TTC549 (cell line): ENCODE measurements around the gene SH3PXD2B.
"Not testable (repeated sequence)": the region's sequence is repeated elsewhere in the genome, so short reads cannot be mapped to it uniquely, and the experiment has no call there.

Experiments
- FAIRE-seq: peaks from 2 replicates; lab custom pipeline; 2012; peaks lifted over from hg19 to GRCh38; lab: Jason Lieb, UNC

Gene SH3PXD2B

GRCh38 chr5:172399826-172400225 is 54.5 kb downstream of the SH3PXD2B start:
- FAIRE-seq: no peak

DNA sequence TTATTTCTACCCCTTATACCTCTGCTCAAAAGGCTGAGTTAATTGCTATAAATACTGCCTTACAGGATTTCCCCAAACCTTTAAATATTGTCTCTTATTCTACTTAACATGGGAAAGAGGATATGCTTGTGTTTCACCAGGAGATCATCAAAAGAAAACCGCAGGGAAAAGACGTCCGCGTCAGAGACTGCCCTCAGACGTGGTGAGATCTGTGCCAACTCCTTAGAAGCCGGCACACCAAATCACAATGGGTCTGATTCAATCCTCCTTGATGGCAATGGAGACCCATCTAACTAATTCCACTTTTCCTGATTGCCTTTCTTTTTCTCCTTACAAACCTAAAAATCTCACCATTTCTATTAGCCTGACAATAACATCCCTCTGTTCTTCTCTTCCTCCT is 55.0 kb downstream of the SH3PXD2B start:
- FAIRE-seq: no peak

- FAIRE-seq: not testable (repeated sequence)
Measured at GRCh38 chr5:172398645-172399044, 55.7 kb downstream of the SH3PXD2B start.

DNA sequence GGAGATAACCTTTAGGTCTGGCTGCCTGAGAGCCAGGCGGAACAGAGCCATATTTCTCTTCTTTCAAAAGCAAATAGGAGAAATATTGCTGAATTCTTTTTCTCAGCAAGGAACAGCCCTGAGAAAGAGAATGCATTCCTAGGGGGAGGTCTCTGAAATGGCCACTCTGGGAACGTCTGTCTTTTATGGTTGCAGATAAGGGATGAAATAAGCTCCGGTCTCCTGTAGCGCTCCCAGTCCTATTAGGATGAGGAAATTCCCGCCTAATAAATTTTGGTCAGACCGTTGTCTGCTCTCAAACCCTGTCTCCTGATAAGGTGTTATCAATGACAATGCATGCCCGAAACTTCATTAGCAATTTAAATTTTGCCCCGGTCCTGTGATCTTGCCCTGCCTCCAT is 57.3 kb downstream of the SH3PXD2B start:
- not testable (repeated sequence) for FAIRE-seq

DNA sequence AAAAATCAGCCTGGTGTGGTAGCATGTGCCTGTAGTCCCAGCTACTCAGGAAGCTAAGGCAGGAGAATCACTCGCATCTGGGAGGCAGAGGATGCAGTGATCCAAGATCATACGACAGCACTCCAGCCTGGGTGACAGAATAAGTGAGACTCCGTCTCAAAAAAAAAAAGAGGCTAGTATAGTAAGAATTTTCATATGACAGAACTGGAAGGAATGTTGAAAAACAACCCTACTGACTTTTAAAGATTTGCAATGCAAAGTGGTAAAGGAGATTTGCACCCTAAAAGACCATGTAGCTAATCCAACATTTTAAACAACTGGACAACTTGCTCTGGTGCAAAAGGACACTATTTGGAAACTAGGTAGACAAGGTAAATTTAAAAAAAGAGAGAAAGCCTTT is 58.1 kb downstream of the SH3PXD2B start:
- FAIRE-seq: no peak

- FAIRE-seq: no peak
Measured at GRCh38 chr5:172395483-172395882, 58.8 kb downstream of the SH3PXD2B start.

DNA sequence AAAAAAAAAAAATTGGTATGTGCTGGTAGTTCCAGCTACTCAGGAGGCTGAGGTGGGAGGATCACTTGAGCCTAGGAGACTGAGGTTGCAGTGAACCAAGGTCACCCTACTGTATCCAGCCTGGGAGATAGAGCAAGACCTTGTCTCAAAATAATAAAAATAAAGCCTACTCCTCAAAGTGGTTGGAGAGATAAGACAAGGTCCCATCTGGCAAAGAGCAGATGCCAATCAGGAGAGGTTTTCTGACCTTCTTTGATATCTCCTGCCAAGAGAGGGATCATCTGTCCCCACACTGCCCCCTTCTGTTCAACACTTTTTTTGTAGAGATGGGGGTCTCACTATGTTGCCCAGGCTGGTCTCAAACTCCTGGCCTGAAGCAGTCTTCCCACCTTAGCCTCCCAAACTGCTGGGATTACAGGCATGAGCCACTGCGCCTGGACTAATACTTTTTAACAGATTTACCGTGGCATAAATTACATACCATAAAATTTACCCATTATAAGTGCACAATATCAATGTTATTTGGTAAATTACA is 64.7 kb downstream of the SH3PXD2B start:
- FAIRE-seq: no peak

DNA sequence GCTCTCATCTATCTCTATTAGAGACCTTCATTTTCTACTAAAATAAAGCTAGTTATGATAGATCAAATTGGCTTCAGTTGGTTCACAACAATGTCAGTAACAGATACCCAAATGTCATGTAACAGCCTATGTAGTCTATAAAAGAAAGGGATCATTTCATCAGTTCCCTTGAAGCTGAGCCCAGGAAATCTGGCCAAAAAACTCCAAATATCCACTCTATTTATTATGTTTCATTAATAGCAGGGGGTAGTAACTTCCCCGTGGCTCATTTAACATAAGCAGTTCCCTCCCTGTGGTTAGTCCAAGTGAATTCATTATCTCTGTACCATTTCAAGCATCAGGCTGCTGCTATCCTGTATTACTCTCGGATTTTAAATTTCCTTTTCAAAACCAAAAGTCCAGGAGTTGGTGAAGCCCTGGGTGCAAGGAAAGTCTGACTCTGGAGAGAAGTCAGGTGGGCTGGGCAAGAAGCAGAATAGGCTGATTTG is 66.0 kb downstream of the SH3PXD2B start:
- FAIRE-seq: no peak

GRCh38 chr5:172385707-172386106 is 68.6 kb downstream of the SH3PXD2B start:
- FAIRE-seq: no peak

DNA sequence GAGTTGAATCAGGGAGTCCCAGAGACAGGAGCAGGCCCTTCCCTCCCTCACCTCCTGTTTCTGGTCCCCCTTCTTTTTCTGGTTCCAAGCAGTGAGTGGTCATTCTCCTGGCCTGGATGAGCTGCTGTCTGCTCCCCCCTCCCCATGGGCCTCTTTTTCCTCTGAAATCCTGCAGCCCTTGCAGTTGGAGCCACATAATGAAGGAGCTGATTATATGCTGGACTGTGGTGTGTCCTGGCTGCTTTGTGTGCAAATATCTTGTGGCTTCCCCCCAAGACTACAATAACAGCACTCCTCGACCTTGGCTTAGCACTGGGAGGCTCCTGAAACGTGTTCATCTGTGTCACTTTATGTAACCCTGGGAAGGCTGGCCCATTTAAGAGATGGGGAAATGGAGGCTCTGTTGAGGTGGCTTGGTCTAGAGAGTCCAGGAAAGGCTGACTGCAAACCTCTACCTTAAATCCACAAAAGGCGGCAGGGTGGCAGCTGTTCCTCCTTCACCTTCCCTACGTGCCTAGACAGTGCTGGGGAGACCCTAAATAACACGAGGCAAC is 69.2 kb downstream of the SH3PXD2B start:
- no peak for FAIRE-seq

- FAIRE-seq: no peak
Measured at GRCh38 chr5:172383191-172383802, 71.0 kb downstream of the SH3PXD2B start.

GRCh38 chr5:172380987-172381643 is 73.2 kb downstream of the SH3PXD2B start:
- FAIRE-seq: no peak

DNA sequence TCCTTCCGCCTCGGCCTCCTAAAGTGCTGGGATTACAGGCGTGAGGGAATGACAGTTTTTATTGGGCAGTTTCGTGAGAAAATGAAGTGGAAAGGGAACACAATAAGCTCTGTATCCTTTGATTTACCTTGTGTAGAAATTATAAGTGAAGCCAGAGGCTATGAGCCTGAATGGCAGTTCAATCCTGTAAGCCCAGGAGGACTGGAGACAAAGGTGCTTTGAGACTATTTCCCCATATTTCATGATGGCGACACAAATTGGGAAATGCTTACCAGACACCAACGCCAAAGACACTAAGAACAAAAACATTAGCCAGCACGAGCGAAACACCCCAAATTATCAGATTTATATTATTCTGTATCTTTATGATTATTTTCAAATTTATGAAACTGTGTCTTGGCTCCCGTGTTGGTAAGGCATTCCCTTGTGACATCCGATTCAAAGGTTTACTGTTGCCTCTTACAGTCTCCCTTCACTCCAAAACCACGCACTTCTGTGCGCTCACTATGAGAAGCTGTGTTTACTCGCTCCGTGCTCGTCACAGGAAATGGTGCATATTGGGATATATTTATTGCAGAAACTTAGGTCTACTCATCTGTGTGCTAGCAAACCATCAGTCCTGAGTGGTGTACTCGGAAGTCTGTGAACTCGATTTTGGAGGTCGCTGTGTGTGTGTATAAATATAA is 73.9 kb downstream of the SH3PXD2B start:
- FAIRE-seq: no peak

- no peak for FAIRE-seq
Measured at GRCh38 chr5:172379481-172379880, 74.8 kb downstream of the SH3PXD2B start.

DNA sequence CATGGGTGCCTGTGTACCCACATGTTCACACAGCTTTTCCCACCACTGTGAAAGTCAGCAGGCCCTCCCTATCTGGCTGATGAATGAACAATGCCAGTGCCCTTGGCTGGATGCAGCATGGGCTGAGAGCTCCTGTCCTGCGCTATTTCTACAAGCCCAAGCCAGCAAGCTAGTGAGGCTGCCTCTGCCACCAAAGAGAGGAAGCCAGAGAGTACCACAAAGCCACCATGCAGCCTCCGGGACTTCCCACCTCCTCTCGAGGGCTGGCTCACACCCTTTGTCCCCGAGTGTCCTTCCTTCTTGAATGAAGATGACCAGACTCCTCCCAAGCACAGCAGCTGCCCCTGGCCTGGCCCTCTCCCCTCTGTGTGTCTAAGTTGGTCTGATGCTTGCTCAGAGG is 76.5 kb downstream of the SH3PXD2B start:
- no peak for FAIRE-seq

- FAIRE-seq: no peak
Measured at GRCh38 chr5:172377438-172377837, 76.9 kb downstream of the SH3PXD2B start.

- FAIRE-seq: no peak
Measured at GRCh38 chr5:172374783-172375182, 79.5 kb downstream of the SH3PXD2B start.

DNA sequence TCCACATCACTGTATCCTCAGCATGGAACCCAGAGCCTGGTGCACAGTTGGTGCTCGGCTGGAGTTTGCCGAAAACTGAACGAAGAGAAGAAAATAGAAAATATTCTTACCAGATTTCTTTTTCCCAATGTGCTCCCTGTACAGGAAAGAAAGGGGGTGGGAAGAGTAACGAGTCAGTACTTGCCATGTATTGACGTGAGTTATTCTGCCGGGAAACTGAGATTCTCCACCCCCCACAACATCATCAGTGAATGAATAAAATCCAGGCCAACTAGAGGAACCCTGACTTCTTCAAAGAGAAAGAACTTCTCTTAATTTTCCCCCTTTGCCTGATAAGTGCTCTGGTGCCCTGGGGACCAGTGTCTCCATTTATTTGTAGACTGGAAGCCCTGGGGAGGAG is 80.6 kb downstream of the SH3PXD2B start:
- no peak for FAIRE-seq

DNA sequence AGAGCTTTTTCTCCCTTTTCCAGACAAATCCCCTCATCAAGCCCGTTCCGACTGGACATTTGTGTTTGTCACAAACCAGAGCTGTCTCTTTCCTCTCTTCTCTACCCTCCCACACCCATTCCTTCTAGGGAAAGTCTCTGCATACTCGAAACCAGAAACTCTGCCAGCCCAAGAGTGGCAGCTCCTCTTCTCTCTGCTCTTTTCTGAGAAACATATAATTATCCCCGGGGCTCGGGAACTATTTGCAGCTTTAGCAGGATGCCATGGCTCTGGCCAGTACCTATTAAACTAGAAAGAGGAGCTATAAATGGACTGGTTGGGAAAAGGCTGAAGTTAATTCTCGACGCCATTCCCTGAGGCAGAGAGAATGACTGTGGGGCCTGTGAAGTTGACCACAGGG is 82.6 kb downstream of the SH3PXD2B start:
- FAIRE-seq: no peak

GRCh38 chr5:172370648-172371545 is 83.4 kb downstream of the SH3PXD2B start:
- peak; percentile 20 for FAIRE-seq

DNA sequence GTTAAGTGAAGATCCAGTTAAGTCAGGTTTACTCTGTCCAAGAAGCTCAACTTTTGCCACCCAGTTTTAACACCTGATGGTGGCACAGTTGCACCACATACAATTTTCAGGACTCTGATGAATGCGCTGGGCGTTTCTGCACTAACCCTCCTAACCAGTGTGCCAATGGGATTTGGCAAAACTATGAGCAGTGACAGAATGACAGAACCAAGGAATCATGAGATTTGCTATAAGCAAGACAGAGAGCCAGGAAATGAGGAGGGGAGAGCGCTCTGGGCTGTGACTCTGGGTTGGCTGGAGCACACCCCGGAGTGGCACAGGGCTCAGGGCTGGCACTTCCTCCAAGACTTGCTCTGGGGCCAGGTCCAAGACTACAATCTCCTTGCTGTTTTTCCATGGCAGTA is 84.1 kb downstream of the SH3PXD2B start:
- FAIRE-seq: no peak

DNA sequence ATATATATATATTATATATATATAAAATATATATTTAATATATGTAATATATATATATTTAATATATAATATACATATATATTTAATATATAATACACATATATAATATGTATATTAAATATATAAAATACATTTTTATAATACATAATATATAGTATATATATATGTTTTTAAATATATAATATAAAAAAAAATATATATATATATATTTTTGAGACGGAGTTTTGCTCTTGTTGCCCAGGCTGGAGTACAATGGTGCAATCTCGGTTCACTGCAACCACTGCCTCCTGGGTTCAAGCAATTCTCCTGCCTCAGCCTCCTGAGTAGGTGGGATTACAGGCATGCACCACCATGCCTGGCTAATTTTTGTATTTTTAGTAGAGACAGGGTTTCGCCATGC is 85.6 kb downstream of the SH3PXD2B start:
- peak; percentile 78 for FAIRE-seq
